Neural crest cell (in vitro differentiated cells): ENCODE measurements around the gene ASIC3. TPM values are rescaled to one million over a fixed set of nuclear protein-coding genes. Genes with fewer than 3 reads are reported as not detected.
"Not testable (repeated sequence)": the region's sequence is repeated elsewhere in the genome, so short reads cannot be mapped to it uniquely, and the experiment has no call there.

Source experiments
- DNase-seq: peaks from one replicate; pipeline ENCODE4 v3.0.0; 2021; ENCODE audit warnings: low read depth, mixed read lengths, low spot score
- H3K27ac Mint-ChIP-seq: one replicate; pipeline ENCODE4 v1.8.0; 2021; ENCODE audit warnings: mild to moderate bottlenecking, mixed read lengths; ENCODE audit not compliant: unreplicated experiment
- H3K27me3 Mint-ChIP-seq: 2 replicates; pipeline ENCODE4 v1.8.0; 2021; ENCODE audit warnings: low read depth, mild to moderate bottlenecking, mixed read lengths
- H3K36me3 Mint-ChIP-seq: 2 replicates; pipeline ENCODE4 v1.8.0; 2021; ENCODE audit warnings: low read depth, mild to moderate bottlenecking, mixed read lengths
- H3K4me1 Mint-ChIP-seq: 2 replicates; pipeline ENCODE4 v1.8.0; 2021; ENCODE audit warnings: mixed read lengths
- H3K4me3 Mint-ChIP-seq: one replicate; pipeline ENCODE4 v1.8.0; 2021; ENCODE audit warnings: mild to moderate bottlenecking, mixed read lengths
- H3K9me3 Mint-ChIP-seq: 2 replicates; pipeline ENCODE4 v1.8.0; 2021; ENCODE audit warnings: mixed read lengths
- total RNA-seq: library from RNA; stranded (reverse); gene quantifications from 2 replicates; pipeline ENCODE4 v1.2.1, GENCODE V29; 2021
- TF ChIP-seq, protein P1 (sequence below): fragments of 200-600 bp; sonication (generic); conservative IDR thresholded peaks from 2 replicates; pipeline ENCODE4 v1.5.0; 2021; ENCODE audit warnings: antibody characterized with exemption, mild to moderate bottlenecking

Gene ASIC3
- total RNA-seq, 1 donor from 2014 or later = 6.0 TPM

DNA sequence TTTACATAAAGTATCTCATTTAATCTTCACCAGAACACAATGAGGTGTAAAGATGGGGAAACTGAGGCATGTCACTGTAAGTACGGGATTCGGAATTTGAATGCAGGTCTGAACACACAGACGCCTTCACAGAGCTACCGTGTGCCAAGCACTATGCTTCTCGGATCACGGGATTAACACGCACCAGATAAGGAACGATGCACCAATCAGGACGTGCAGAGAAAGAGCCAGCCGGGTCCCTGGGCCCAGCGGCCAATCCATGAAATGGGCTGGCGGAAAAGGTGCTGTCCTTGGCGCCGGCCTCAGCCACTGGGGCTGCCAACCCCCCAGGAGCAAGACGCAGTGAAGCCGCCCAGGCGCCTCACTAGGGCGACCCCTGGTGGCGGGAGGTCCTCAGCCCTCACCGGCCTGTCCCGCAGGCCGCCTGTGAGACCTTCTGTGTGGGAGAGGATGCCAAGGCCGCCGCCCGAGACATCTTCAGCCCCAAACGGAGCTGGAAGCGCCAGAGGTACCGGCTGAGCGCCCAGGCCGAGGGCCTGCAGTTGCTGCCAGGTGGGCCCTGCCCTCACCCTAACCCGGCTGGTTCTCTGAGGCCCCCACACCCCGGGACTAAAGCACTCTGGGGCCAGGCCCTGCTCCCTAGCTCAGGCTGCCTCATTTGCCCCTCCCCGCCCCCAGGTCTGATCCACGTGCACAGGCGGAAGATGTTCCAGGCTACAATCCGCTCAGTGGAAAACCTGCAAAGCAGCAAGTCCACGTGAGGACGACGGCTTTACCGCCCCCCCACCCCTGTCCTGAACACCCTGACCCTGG, 39.6 kb upstream of the ASIC3 start:
- peak overlapping the region; percentile 61 for H3K4me3 Mint-ChIP-seq
- H3K27me3 Mint-ChIP-seq = peaks cover 6% of the 10 kb centered on the region
- H3K4me1 Mint-ChIP-seq = peaks cover 37% of the 10 kb centered on the region
- TF ChIP-seq, protein P1, sequence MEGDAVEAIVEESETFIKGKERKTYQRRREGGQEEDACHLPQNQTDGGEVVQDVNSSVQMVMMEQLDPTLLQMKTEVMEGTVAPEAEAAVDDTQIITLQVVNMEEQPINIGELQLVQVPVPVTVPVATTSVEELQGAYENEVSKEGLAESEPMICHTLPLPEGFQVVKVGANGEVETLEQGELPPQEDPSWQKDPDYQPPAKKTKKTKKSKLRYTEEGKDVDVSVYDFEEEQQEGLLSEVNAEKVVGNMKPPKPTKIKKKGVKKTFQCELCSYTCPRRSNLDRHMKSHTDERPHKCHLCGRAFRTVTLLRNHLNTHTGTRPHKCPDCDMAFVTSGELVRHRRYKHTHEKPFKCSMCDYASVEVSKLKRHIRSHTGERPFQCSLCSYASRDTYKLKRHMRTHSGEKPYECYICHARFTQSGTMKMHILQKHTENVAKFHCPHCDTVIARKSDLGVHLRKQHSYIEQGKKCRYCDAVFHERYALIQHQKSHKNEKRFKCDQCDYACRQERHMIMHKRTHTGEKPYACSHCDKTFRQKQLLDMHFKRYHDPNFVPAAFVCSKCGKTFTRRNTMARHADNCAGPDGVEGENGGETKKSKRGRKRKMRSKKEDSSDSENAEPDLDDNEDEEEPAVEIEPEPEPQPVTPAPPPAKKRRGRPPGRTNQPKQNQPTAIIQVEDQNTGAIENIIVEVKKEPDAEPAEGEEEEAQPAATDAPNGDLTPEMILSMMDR = peak; percentile 72
- no peaks in the 10 kb centered on the region for H3K9me3 Mint-ChIP-seq
- DNase-seq = no peak
- H3K27ac Mint-ChIP-seq = no peak overlapping the region
- H3K36me3 Mint-ChIP-seq = no peaks in the 10 kb centered on the region

DNA sequence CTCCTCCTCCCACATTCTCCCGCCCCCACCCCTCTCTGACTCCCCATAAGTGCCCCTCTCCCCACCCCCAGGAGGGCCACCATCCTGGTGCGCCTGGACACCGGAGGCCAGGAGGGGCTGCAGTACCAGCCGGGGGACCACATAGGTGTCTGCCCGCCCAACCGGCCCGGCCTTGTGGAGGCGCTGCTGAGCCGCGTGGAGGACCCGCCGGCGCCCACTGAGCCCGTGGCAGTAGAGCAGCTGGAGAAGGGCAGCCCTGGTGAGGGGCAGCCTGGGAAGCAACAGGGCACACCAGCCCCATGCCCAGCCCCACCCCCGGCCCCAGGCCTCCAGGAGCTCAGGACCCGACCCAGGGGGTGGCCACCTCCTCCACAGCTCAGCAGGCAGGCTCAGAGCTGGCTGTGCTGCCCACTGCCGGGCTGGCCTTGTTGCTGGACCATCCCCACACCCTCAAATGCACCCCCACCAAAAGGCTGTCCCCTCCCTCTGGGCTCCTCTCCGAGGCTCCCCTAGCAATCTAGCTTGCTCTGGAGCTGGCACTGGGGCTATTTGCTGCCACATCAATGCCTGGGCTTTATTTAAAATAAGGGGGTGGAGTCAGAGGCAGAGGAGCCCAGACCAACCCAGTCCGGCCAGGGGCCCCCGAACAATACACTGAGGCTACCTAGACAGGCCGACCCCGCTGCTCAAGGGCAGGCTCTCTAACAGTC, 38.8 kb upstream of the ASIC3 start:
- no peak for DNase-seq
- Mint-ChIP-seq H3K4me3 (no peak overlapping the region), H3K4me1 (peaks cover 42% of the 10 kb centered on the region), H3K9me3 (no peaks in the 10 kb centered on the region), H3K27me3 (peaks cover 6% of the 10 kb centered on the region), H3K27ac (no peak overlapping the region), H3K36me3 (no peaks in the 10 kb centered on the region)
- TF ChIP-seq, protein P1 = no peak

DNA sequence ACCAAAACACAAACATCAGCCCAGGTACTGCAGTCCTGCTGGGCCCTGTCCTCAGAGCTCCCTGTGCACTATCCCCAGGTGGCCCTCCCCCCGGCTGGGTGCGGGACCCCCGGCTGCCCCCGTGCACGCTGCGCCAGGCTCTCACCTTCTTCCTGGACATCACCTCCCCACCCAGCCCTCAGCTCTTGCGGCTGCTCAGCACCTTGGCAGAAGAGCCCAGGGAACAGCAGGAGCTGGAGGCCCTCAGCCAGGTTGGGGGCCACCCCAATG, 38.4 kb upstream of the ASIC3 start:
- H3K27me3 Mint-ChIP-seq = peaks cover 6% of the 10 kb centered on the region
- H3K27ac Mint-ChIP-seq = no peak overlapping the region
- TF ChIP-seq, protein P1 = no peak
- no peaks in the 10 kb centered on the region for H3K9me3 Mint-ChIP-seq
- no peak overlapping the region for H3K4me3 Mint-ChIP-seq
- H3K4me1 Mint-ChIP-seq = peaks cover 42% of the 10 kb centered on the region
- no peak for DNase-seq
- H3K36me3 Mint-ChIP-seq = no peaks in the 10 kb centered on the region

DNA sequence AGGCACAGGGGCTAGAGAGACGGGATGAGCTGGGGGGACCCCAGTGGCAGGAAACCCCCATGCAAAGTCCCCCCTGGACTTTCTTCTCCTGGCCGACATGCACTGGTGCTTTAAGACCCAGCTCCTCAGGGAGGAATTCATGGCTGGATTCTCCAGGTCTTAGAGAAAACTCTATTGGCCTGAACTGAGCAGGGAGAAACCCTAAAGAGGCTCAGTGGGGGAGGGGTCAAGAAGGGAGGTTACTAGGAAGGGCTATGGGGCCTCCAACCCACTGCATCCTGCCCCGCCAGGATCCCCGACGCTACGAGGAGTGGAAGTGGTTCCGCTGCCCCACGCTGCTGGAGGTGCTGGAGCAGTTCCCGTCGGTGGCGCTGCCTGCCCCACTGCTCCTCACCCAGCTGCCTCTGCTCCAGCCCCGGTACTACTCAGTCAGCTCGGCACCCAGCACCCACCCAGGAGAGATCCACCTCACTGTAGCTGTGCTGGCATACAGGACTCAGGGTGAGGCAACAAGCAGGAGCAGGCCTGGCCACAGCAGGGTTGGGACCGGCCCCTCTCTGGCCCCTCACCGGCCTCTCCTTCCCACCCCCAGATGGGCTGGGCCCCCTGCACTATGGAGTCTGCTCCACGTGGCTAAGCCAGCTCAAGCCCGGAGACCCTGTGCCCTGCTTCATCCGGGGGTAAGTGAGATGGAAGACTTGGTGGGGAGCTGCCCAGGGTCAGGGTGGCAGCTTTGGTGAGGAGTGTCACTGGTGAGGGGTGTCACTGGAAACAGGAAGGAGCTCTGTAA, 37.8 kb upstream of the ASIC3 start:
- H3K4me1 Mint-ChIP-seq = peaks cover 47% of the 10 kb centered on the region
- no peak for DNase-seq
- peak overlapping the region; percentile 83 for H3K27ac Mint-ChIP-seq
- H3K4me3 Mint-ChIP-seq = peak overlapping the region; percentile 82
- TF ChIP-seq, protein P1 = no peak
- peaks cover 6% of the 10 kb centered on the region for H3K27me3 Mint-ChIP-seq
- H3K9me3 Mint-ChIP-seq = no peaks in the 10 kb centered on the region
- H3K36me3 Mint-ChIP-seq = no peaks in the 10 kb centered on the region

DNA sequence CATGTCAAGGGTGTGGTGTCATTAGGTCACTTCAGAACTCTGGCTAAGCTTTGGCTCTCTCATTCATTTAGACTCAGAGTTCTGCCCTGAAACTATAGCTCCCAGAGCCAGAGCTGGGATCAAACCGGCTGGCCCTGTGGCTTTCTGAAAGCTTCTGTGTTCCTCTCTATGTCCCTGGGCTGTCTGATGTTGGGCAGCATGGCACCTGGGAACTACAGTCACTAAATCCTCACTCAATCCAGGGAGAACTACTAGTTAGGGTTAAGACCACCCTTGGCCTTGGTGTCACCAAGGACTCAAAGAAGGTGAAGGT, 37.3 kb upstream of the ASIC3 start:
- peak overlapping the region; percentile 41 for H3K4me3 Mint-ChIP-seq
- peaks cover 47% of the 10 kb centered on the region for H3K4me1 Mint-ChIP-seq
- H3K9me3 Mint-ChIP-seq = no peaks in the 10 kb centered on the region
- TF ChIP-seq, protein P1 = no peak
- peak overlapping the region; percentile 83 for H3K27ac Mint-ChIP-seq
- peaks cover 6% of the 10 kb centered on the region for H3K27me3 Mint-ChIP-seq
- H3K36me3 Mint-ChIP-seq = no peaks in the 10 kb centered on the region
- DNase-seq = no peak

DNA sequence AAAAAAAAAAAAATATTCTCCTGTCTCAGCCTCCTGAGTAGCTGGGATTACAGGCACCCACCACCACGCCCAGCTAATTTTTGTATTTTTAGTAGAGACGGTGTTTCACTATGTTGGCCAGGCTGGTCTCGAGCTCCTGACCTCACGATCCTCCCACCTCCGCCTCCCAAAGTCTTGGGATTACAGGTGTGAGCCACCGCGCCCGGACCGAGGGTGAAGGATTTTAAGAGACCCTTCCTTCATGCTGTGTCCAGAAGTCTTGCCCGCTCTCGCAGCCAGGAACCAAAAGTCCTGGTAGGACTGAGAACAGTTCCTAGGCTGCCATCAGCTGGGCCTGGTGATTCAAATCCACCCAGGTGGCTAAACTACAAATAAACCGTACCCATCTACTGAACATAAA, 36.7 kb upstream of the ASIC3 start:
- not testable (repeated sequence) for H3K4me3 Mint-ChIP-seq, H3K36me3 Mint-ChIP-seq, DNase-seq, H3K27me3 Mint-ChIP-seq, H3K9me3 Mint-ChIP-seq
- Mint-ChIP-seq H3K4me1 (peaks cover 47% of the 10 kb centered on the region), H3K27ac (peak overlapping the region; percentile 75)
